ENCODE results near the gene PCED1B.

Gene PCED1B

DNA sequence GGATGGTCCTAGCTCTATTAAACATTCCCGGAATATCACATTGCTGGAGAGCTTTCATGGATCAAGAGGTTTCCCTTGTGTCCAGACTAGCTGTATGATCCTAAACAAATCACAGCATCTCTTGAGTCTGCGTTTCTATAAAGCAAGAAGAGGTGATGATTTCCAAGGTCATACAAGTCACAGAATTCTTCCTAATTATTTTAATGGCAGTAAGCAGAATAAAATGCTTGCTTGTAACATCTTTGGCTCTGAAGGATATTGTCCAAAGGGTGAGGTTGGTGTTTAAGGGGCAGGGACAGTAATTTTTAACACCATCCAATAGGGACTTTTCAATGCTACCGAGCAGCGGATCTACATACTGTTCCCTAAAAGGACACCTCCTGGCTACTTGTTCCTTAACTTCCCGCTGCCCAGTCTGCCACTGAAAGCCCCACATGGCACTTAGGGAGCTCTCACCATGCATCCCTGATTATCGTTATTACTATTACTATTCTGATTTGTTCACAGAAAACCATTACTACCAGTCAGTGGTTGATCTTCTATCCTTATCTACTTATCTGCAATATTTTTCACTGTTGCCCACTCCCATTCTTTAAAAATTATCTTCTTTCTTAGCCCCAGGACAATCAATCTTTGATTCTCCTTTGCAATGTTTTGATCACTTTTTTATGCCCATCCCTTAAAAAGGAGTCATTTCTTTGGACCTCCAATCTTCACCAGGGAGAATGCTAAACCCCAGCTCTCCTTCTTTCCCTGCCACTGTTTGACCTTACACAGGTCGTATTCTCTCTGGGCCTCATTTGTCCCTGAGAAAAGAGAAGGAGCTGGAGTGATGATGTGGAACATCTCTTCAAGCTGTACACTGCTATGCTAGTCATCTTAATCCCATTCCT, 4.0 kb upstream of the PCED1B start:
- no peaks in the 10 kb centered on the region for H3K36me3 Mint-ChIP-seq (ENCODE audit: low read depth)
- H3K4me3 Mint-ChIP-seq = no peak overlapping the region
- peaks cover 15% of the 10 kb centered on the region for H3K4me1 Mint-ChIP-seq (ENCODE audit: low read depth)
- no peak overlapping the region for H3K27ac Mint-ChIP-seq
- no peaks in the 10 kb centered on the region for H3K9me3 Mint-ChIP-seq
- intact Hi-C loops (cut with micrococcal nuclease) = no loop called here
- peaks cover 18% of the 10 kb centered on the region for H3K27me3 Mint-ChIP-seq

DNA sequence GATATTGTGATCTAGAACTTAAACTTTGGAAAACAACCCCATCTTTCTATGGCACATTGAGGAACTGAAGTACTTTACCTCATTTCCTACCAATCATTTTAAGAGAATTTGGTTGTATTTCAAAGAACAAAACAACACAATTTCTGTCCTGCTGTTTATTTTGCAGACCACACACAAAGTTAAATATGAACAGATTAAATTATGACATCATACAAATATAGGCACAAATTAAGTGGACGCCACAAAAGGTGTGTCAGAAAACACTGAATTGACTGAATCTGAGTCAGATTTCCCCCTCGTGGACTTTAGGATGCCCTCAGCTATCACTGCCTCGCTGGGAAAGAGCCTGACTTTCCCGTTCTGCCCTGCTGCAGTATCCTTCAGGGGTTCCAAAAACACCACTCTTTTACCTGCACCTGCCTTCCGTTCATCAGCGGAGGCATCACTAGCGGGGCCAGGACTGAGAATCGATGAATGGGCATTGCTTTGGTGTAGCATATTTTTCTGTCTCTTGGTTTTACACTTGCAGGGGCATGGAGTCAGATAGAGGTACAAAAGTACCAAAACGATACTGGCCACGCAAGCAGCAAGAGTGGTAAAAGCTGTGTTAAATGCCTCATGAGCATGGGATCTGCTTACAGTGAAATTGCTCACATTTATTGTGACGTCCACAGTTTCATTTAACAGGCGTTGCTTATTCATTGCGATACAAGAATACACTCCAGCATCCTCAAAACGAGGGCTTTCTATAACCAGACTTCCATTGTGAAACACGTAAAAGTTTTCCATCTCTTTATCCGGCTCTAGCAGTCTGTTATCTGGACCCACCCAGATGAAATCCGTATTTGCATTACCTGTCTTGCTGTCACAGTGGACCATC, 2.0 kb upstream of the PCED1B start:
- Mint-ChIP-seq H3K27me3 (peaks cover 18% of the 10 kb centered on the region), H3K4me1 (ENCODE audit: low read depth) (peaks cover 27% of the 10 kb centered on the region), H3K4me3 (no peak overlapping the region), H3K36me3 (ENCODE audit: low read depth) (no peaks in the 10 kb centered on the region), H3K9me3 (no peaks in the 10 kb centered on the region), H3K27ac (no peak overlapping the region)
- intact Hi-C loops (cut with micrococcal nuclease) = no loop called here

DNA sequence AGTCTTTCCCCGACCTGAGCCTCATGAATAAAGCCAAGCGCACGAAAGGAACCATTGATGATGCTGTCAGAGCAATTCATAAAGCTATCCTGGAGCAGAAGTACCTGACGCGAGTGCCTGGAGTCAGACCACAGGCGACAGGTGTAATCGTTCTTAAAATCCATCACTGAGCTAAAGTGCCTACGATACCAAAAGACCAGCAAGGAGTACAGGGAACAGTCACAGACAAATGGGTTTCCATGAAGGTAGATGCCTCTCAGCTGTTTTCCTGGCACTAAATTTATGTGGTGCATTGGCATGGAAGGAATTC, 1.4 kb upstream of the PCED1B start:
- Mint-ChIP-seq H3K4me3 (no peak overlapping the region), H3K27ac (no peak overlapping the region), H3K4me1 (ENCODE audit: low read depth) (peaks cover 33% of the 10 kb centered on the region), H3K27me3 (peaks cover 18% of the 10 kb centered on the region), H3K9me3 (no peaks in the 10 kb centered on the region), H3K36me3 (ENCODE audit: low read depth) (no peaks in the 10 kb centered on the region)
- intact Hi-C loops (cut with micrococcal nuclease) = no loop called here

DNA sequence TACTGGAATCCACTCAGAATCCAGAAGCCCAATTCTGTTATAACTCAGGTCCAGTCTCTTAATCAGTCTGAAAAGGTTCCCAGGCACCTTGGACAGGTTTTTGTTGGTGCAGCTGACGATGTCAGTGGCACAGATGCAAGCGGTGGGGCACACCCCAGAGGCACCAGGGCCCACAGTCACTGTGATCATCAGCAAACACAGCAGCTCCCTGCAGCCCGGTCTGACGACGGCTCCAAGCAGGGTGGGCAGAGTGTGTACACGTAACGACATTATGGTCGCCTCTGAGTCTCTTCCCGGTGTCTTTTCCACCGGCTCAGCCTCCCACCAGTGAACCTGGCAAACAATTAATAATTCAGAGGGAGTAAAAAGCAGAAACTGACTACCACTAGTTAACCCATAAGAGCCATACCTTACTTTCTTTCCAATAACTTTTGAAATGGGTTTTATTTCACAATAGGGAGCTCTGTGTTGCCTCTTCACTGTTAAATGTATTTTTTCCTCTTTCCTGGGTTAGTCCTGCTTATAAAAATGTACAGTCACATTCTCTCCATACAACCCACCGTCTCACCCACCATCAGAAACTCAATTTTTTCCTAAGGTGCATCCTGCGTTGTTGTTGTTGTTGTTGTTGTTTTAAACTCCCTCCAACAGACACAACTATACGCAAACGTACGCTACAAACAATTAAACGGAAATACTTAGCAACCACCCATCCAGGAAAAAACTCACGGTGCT, 521 bp upstream of the PCED1B start:
- Mint-ChIP-seq H3K4me3 (peak overlapping the region; percentile 89), H3K4me1 (ENCODE audit: low read depth) (peaks cover 40% of the 10 kb centered on the region), H3K27me3 (peaks cover 18% of the 10 kb centered on the region), H3K27ac (peak overlapping the region; percentile 82), H3K36me3 (ENCODE audit: low read depth) (no peaks in the 10 kb centered on the region), H3K9me3 (no peaks in the 10 kb centered on the region)
- intact Hi-C loops (cut with micrococcal nuclease) = no loop called here

DNA sequence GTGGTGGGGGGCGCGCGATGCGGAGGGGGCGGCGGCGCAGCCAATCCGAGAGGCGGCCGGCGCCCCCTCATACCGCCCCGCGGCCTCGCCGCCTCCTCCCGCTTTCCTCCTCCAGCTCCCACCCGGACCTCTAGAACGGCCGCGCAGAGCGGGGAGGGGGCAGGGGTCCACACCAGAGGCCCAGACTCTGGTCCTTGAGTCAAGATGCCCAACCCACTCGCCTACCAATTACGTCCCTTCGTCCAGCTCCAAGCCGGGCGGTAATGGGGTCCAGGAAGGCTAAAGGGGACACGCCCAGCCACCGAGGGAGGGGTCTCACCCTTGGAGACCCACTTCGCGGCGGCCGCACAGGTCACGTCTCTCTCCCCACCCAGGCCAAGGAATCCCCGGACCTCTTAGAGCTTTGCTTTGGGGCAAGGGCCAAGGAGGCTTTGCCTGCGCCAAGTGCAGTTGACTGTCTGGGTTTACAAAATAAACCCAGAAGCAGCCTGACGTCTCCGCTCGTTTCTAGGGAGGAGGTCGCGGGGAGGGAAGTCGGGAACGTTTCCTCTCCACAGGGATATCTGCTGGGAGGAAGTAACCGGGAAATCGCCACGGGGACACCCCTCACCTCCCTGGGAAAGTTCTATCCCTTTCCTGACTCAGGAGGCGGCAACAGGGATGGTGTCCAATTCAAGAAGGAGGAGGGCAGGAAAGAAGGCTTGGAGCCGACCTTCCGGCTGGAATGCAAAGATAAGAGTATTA, 732 bp downstream of the PCED1B start:
- Mint-ChIP-seq H3K27ac (peak overlapping the region; percentile 58), H3K27me3 (peaks cover 16% of the 10 kb centered on the region), H3K9me3 (no peaks in the 10 kb centered on the region), H3K4me1 (ENCODE audit: low read depth) (peaks cover 49% of the 10 kb centered on the region), H3K4me3 (peak overlapping the region; percentile 84), H3K36me3 (ENCODE audit: low read depth) (no peaks in the 10 kb centered on the region)
- intact Hi-C loops (cut with micrococcal nuclease) = loop anchor here (5.0 kb wide), 2 partner anchors 227 to 317 kb away; no protein-coding TSS in a partner anchor

DNA sequence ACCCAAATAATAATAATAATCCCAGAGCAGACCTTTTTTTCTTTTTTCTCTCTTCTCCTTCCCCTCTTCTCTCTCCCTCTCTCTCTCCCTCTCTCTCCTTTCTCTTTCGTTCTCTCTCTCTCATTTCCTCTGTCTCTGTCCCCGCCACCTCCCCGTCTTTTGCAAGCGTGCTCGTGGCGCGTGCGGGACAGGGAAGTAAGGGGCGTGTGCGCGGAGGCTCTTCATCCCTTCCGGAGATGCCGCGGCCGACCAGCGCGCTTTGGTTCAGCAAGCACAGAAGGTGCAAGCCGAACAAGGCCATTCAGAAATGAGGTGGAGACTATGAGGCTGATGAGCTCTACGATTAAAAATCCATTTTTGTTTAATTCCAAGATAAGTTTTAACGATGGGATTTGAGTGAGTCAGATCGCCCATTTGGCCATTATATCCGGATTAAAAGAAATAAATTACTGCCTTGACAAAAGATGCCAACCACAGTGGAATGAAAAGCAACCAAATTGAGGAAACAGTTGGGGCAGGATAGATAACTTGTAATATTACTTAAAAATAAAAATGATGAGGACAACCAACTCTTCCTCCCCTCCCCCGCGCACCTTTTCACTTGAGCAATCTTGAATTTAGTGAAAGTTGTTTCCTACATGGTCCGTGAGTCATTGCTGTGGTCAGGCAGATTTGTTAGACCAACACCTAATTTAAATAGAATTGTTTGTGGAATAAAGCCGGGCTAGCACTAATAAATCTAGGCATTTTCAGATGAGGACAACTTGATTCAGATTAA, 1.5 kb downstream of the PCED1B start:
- H3K9me3 Mint-ChIP-seq = no peaks in the 10 kb centered on the region
- intact Hi-C loops (cut with micrococcal nuclease) = loop anchor here (5.0 kb wide), 2 partner anchors 226 to 316 kb away; no protein-coding TSS in a partner anchor
- no peaks in the 10 kb centered on the region for H3K36me3 Mint-ChIP-seq (ENCODE audit: low read depth)

DNA sequence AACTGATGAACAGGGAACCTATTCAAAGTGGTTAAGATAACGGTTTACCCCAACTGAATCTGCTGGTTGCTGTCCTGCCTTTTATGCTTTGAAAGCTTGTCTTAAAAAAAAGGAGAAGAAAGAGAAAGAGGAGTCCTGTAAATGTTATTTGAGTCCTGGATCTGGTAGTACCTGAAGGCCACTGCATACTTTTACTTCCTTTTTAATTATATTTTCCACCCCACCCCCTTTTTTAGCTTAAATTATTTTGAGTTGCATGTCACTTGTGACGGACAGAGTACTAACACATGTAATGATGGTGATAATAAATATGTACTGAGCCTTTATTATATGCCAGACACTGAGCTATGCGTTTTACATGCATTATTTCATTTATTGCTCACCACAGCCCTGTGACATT, 2.9 kb downstream of the PCED1B start:
- no peak overlapping the region for H3K27ac Mint-ChIP-seq
- intact Hi-C loops (cut with micrococcal nuclease) = loop anchor here (5.0 kb wide), 2 partner anchors 225 to 315 kb away; no protein-coding TSS in a partner anchor
- peaks cover 16% of the 10 kb centered on the region for H3K27me3 Mint-ChIP-seq
- H3K4me1 Mint-ChIP-seq (ENCODE audit: low read depth) = peaks cover 52% of the 10 kb centered on the region
- H3K36me3 Mint-ChIP-seq (ENCODE audit: low read depth) = no peaks in the 10 kb centered on the region
- H3K9me3 Mint-ChIP-seq = no peaks in the 10 kb centered on the region
- no peak overlapping the region for H3K4me3 Mint-ChIP-seq

More for the DNA sequence above, 1.5 kb downstream of the PCED1B start:
- peak overlapping the region; percentile 58 for H3K27ac Mint-ChIP-seq
- H3K4me3 Mint-ChIP-seq = peak overlapping the region; percentile 84
- peaks cover 52% of the 10 kb centered on the region for H3K4me1 Mint-ChIP-seq (ENCODE audit: low read depth)
- H3K27me3 Mint-ChIP-seq = peaks cover 16% of the 10 kb centered on the region

DNA sequence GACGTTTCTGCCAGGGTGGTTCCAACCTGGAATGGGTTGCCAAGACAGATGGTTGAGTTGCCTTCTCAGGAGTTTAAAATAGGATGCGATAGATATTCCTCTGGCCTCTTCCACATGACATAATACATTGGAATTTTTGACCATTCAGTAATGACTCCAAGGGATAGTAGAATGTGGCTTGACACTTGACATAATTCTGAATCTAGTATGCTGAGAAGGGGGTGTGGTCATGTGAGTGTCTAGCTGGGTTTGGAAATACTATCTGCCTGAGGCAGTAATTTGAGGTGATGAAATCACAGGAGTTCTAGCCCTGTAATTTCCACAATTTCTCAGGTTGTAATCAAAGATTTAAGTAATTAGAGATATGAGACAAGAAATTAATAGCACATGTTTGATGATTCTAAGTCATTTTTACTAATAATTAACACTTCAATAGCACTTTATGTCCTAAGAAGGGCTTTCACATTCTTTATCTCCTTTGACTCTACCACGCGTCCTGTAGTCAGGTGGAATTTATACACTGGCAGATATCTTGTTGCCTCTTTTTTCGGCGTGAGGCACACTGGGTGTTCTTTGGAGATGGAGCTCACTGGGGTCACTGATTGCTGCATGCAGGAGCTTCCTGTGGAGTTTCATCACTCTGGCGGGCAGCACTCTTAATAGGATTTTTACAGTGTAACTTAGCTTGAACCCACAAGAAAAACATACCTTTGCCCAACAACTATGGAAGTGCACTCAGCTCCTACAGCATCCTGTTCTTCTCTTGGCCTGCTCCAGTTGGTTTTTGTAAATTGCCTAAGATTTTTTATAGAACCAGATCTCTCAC, 3.6 kb downstream of the PCED1B start:
- Mint-ChIP-seq H3K27me3 (peaks cover 14% of the 10 kb centered on the region), H3K27ac (no peak overlapping the region), H3K36me3 (ENCODE audit: low read depth) (no peaks in the 10 kb centered on the region), H3K4me1 (ENCODE audit: low read depth) (peaks cover 52% of the 10 kb centered on the region), H3K9me3 (no peaks in the 10 kb centered on the region), H3K4me3 (no peak overlapping the region)
- intact Hi-C loops (cut with micrococcal nuclease) = loop anchor here (5.0 kb wide), 2 partner anchors 224 to 314 kb away; no protein-coding TSS in a partner anchor

DNA sequence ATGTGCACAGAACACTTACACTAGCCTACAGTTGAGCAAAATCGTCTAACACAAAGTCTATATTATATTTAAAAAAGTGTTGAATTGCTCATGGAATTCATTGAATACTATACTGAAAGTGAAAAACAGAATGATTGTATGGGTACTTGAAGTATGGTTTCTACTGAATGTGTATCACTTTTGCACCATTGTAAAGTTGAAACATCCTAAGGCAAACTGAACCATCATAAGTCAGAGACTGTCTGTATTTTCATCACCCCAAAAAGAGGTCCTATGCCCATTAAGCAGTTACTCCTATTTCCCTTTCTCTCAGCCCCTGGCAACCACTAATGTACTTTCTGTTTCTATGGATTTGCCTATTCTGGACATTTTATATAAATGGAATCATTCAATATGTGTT, 4.8 kb downstream of the PCED1B start:
- Mint-ChIP-seq H3K9me3 (no peaks in the 10 kb centered on the region), H3K4me3 (no peak overlapping the region), H3K36me3 (ENCODE audit: low read depth) (no peaks in the 10 kb centered on the region), H3K27me3 (peaks cover 3% of the 10 kb centered on the region), H3K4me1 (ENCODE audit: low read depth) (peaks cover 46% of the 10 kb centered on the region), H3K27ac (no peak overlapping the region)
- intact Hi-C loops (cut with micrococcal nuclease) = loop anchor here (5.0 kb wide), 2 partner anchors 223 to 313 kb away; no protein-coding TSS in a partner anchor

DNA sequence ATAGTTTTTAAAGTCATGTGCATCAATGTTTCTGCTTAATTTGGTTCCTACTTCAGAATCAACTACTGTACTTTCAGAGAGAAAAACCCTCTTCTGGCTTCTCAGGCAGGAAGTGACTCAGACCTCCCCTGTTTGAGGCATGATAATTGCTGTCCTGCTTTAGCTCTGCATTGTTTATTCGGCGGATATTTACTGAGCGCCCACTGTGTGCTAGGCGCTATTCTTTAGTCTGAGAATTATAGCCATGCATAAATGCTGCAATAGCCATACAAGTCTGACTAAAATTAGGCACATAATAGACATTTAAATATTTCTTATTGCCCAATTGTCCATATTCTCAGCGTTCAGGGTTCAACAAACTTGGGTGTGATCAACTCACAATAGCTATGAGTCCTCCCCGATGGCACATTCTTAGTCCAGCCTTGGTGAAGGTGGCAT, 6.4 kb downstream of the PCED1B start:
- no peak overlapping the region for H3K27ac Mint-ChIP-seq
- H3K27me3 Mint-ChIP-seq = no peaks in the 10 kb centered on the region
- H3K9me3 Mint-ChIP-seq = no peaks in the 10 kb centered on the region
- H3K4me3 Mint-ChIP-seq = no peak overlapping the region
- intact Hi-C loops (cut with micrococcal nuclease) = no loop called here
- H3K4me1 Mint-ChIP-seq (ENCODE audit: low read depth) = peaks cover 33% of the 10 kb centered on the region
- H3K36me3 Mint-ChIP-seq (ENCODE audit: low read depth) = no peaks in the 10 kb centered on the region

DNA sequence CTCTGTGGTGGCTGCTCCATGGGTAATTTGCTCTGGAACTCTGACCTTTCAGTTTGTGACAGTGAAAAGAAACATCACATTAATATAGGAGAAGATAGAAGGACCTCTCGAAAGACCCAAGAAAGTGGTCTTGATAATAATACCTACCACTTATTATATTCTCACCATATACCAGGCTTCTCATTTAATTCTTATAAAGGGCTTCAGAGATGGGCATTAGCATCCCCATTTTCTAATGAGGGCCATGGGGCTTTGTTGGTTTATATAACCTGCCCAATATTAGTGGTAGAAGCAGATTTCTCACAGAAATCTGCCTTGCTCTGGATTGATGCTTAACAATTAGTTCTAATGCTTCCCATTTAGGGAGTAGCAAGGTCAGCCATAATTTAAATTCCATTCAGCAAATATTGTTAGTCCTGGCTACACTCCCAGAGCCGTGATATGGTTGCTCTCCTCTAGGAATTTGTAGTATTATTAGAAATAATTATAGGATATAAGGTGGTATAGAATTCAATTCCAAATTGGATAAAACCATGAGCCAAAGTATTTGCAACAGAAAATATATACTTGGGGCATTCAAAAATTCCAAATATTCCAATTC, 7.8 kb downstream of the PCED1B start:
- intact Hi-C loops (cut with micrococcal nuclease) = no loop called here
- Mint-ChIP-seq H3K4me3 (no peak overlapping the region), H3K9me3 (no peaks in the 10 kb centered on the region)

More for the DNA sequence above, 7.8 kb downstream of the PCED1B start:
- Mint-ChIP-seq H3K36me3 (ENCODE audit: low read depth) (no peaks in the 10 kb centered on the region), H3K27ac (no peak overlapping the region), H3K4me1 (ENCODE audit: low read depth) (peaks cover 28% of the 10 kb centered on the region), H3K27me3 (no peaks in the 10 kb centered on the region)

All from dendritic cell treated with granulocyte-macrophage colony-stimulating factor and Interleukin-4, amounts not matched to agents 40 ng/mL and 50 ng/mL, for 4 days (primary cell).